ENCODE measurements around the gene MAN1A2. TPM values are rescaled to one million over a fixed set of nuclear protein-coding genes. Genes with fewer than 3 reads are reported as not detected.
A peak's percentile ranks its signal among the peaks of the same experiment; 100 is the strongest.

Gene MAN1A2
- total RNA-seq, 1 experiment from 2014 or later = 46.5 TPM

GRCh38 chr1:117359561-117360289 is 7.5 kb upstream of the MAN1A2 start:
- DNase-seq (ENCODE audit: low read depth) = no peak

- no peak for DNase-seq (ENCODE audit: low read depth)
These were observed 4.3 kb upstream of the MAN1A2 start for GRCh38 chr1:117362986-117363385.

GRCh38 chr1:117363571-117364048 is 3.6 kb upstream of the MAN1A2 start:
- DNase-seq (ENCODE audit: low read depth) = no peak

- DNase-seq (ENCODE audit: low read depth) = no peak
These were observed 3.0 kb upstream of the MAN1A2 start for GRCh38 chr1:117364240-117364639.

GRCh38 chr1:117365350-117366176 is 1.7 kb upstream of the MAN1A2 start:
- no peak for DNase-seq (ENCODE audit: low read depth)

GRCh38 chr1:117366177-117367045 is 838 bp upstream of the MAN1A2 start:
- DNase-seq (ENCODE audit: low read depth) = peak; percentile 92

- DNase-seq (ENCODE audit: low read depth) = peak; percentile 49
These were observed 1.2 kb downstream of the MAN1A2 start for GRCh38 chr1:117368116-117369108.

- peak; percentile 8 for DNase-seq (ENCODE audit: low read depth)
These were observed 2.8 kb downstream of the MAN1A2 start for GRCh38 chr1:117370071-117370470.

GRCh38 chr1:117370509-117370908 is 3.3 kb downstream of the MAN1A2 start:
- DNase-seq (ENCODE audit: low read depth) = no peak

- peak; percentile 10 for DNase-seq (ENCODE audit: low read depth)
These were observed 4.3 kb downstream of the MAN1A2 start for GRCh38 chr1:117371441-117372151.

GRCh38 chr1:117372863-117373412 is 5.7 kb downstream of the MAN1A2 start:
- DNase-seq (ENCODE audit: low read depth) = no peak

GRCh38 chr1:117373932-117374331 is 6.7 kb downstream of the MAN1A2 start:
- DNase-seq (ENCODE audit: low read depth) = no peak

- no peak for DNase-seq (ENCODE audit: low read depth)
These were observed 8.1 kb downstream of the MAN1A2 start for GRCh38 chr1:117375327-117375726.

- DNase-seq (ENCODE audit: low read depth) = no peak
These were observed 19.9 kb downstream of the MAN1A2 start for GRCh38 chr1:117387060-117387633.

GRCh38 chr1:117388328-117388727 is 21.1 kb downstream of the MAN1A2 start:
- DNase-seq (ENCODE audit: low read depth) = no peak

GRCh38 chr1:117389284-117389683 is 22.0 kb downstream of the MAN1A2 start:
- no peak for DNase-seq (ENCODE audit: low read depth)

GRCh38 chr1:117389779-117390178 is 22.5 kb downstream of the MAN1A2 start:
- no peak for DNase-seq (ENCODE audit: low read depth)

- no peak for DNase-seq (ENCODE audit: low read depth)
These were observed 25.5 kb downstream of the MAN1A2 start for GRCh38 chr1:117392771-117393170.

GRCh38 chr1:117396074-117396473 is 28.8 kb downstream of the MAN1A2 start:
- no peak for DNase-seq (ENCODE audit: low read depth)
